HFF-Myc (cell line): ENCODE results near the gene DIDO1.

Experiments used
- DNase-seq: peaks from one replicate; pipeline ENCODE4 v3.0.0-alpha.2; 2011; ENCODE audit warnings: low read depth; ENCODE audit errors: extremely low read depth
- H3K4me3 ChIP-seq: replicated peaks from 2 replicates; pipeline ENCODE4 v1.5.1; 2011; ENCODE audit warnings: low read depth, mild to moderate bottlenecking, control low read depth, low read length
- TF ChIP-seq, protein P1 (sequence below): IDR thresholded peaks from 2 replicates; pipeline ENCODE4 v1.5.1; 2012; ENCODE audit warnings: mild to moderate bottlenecking, low read depth, low read length, control low read depth; ENCODE audit errors: missing control alignments

DIDO1 gene

DNA sequence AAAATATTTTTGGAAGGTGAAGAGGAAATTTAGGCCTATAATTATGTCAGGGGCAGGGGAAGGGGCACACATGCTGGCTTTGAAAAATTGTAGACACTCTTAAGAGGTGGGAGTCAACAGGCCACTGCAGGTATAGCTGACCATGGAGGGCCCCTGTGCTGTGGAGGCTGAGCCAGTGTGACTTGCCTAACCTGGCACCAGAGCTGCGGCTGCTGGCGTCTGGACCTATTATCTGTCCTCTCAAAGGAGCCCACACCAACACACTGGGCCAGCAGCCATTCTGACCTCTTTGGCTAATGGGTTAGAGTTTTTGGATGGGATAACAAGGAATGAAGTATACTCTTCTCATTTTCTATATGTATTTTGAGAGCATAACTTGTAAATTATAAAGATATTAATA is 16.2 kb upstream of the DIDO1 start:
- no peak for DNase-seq
- TF ChIP-seq, protein P1, sequence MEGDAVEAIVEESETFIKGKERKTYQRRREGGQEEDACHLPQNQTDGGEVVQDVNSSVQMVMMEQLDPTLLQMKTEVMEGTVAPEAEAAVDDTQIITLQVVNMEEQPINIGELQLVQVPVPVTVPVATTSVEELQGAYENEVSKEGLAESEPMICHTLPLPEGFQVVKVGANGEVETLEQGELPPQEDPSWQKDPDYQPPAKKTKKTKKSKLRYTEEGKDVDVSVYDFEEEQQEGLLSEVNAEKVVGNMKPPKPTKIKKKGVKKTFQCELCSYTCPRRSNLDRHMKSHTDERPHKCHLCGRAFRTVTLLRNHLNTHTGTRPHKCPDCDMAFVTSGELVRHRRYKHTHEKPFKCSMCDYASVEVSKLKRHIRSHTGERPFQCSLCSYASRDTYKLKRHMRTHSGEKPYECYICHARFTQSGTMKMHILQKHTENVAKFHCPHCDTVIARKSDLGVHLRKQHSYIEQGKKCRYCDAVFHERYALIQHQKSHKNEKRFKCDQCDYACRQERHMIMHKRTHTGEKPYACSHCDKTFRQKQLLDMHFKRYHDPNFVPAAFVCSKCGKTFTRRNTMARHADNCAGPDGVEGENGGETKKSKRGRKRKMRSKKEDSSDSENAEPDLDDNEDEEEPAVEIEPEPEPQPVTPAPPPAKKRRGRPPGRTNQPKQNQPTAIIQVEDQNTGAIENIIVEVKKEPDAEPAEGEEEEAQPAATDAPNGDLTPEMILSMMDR = no peak
- H3K4me3 ChIP-seq = no peak overlapping the region

DNA sequence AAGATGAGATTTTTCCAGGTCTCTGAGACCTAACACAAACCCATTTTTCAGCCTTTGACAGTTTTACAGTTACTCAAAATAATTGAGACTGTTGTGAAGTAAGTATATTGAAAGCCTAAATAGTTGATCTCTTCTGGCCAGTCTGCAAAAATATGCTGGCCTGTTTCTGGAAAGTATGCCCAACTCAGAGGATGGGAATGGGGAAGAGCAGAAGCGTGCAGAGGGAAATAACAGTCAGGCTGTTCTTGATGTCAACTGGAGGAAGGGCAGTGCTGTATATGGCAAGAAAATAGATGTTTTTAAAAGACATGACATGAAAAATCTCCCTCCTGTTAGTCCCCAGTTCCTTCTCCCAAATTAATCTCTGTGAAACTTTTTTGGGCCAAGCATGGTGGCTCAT is 15.5 kb upstream of the DIDO1 start:
- TF ChIP-seq, protein P1 = no peak
- H3K4me3 ChIP-seq = no peak overlapping the region
- DNase-seq = no peak

DNA sequence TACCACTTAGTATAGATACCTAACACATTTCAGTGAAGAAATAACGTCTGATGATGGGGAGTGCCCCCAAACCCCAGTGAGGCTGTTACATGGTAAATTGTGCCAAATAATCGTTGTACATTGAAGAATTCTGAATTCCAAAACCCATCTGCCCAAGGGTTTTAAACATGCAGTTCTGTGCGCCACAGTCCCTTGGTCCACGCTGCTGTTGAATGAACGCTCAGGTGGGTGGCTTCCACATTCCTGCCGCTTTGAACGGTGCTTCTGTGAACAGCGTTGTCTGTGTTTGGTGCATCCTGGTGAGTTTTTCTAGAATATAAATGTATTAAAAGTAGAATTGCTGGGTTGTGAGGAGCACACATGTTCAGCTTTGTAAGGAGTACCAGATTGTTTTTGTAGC is 14.6 kb upstream of the DIDO1 start:
- no peak for DNase-seq
- no peak overlapping the region for H3K4me3 ChIP-seq

DNA sequence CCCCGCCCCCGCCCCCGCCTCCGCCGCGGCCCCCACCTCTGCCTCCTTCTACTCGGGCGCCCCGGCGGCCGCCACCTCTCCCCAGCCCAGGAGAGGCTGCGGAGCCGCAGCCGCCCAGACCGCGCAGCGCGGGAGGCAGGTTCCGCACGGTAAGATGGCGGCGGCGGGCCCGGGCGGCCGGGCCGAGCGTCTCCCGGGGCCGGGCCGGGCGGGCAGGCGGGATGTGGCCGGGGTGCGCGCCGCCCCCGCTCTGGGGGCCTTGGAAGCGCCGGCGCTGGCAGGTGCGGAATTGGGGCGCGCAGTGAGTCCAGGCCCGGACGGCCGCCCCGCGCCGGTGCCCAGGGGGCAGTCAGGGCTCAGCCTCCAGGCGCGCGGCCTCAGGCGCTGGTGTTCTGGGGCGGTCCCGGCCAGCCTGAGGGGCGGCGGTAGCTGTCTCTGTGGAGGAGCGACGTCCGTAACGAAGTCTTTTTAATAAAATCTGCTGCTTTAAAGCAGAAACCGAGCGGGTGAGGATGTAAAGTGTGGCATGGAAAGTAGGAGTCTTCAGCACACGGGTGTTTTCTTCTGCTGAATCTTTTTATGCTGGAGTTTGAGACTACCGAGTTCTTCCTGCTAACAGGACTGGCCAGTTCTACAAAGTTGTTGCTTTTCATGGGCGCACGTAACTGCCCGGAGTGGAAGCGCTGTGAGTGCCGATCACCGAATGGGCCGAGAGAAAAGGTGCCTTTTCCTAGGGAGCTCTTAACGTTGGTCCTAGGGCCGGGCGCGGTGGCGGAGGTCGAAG is 12.0 kb upstream of the DIDO1 start, which contains the start of gene GID8:
Gene GID8 (plus strand): TSS at position 43 of the 784 bp plus-strand sequence. CDS start 3,356 bp downstream, outside the sequence.
- TF ChIP-seq, protein P1 = no peak
- H3K4me3 ChIP-seq = peak within 1 kb of the TSS; percentile 78
- no peak for DNase-seq

More for the DNA sequence above, 14.6 kb upstream of the DIDO1 start:
- TF ChIP-seq, protein P1 = no peak

DNA sequence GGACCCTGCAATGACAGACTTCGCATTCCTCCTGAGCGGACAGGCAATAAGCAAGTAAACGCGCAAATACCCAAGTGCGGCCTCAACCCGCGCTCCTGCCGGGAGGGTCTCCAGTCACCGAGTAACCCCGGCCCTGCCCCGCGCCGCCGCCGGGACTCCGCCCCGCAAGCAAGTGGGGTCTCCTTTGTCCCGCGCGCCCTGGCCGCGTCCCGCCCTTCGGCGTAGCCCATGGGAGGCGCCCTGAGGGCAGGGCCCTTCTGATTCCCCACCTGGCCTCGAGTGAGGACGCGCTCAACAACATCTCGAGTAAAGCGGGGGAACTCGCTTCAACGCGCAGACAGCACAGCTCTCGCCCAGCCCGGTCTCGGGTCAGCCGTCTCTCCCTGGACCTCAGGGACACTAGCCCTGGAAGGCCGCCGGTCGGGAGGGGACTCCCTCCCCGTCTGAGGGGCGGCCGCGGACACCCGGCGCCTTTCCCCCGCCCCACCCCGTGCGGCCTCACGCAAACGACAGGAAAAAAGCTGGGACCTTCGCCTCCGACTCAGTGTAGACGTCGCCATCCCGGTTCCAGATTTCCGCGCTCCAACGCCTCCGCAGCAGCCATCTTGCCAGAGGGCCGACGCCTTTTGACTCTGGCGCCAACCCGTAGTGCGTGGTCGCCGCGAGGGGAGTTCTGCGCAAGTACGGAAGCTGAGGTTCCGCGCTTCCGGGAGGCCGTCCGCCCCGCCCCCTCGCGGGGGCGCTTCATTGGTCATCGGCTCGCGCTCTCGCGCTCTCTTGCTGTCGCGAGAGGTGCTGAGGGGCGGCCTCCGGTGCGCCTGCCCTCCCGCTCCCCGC is 11.2 kb upstream of the DIDO1 start:
- DNase-seq = peak; percentile 86
- H3K4me3 ChIP-seq = peak overlapping the region; percentile 78
- TF ChIP-seq, protein P1 = no peak

DNA sequence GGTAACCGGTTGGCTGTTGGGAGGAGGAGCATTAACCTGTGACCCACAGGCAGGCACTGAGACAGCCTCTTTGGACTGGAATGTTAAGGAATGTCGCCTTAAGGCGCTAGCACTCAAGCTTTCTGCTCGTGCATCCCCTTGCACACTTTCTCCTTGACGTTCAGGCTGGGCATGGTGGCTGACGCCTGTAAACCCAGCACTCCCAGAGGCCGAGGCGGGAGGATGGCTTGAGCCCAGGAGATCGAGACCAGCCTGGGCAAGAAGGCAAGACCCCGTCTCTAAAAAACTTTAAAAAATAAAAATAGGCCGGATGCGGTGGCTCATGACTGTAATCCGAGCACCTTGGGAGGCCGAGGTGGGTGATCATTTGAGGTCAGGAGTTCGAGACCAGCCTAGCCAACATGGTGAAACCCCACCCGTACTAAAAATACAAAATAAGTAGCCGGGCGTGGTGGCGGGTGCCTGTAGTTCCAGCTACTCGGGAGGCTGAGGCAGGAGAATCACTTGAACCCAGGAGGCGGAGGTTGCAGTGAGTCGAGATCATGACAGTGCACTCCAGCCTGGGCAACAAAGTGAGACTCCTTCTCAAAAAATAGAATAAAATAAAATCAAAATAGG is 9.8 kb upstream of the DIDO1 start:
- TF ChIP-seq, protein P1 = no peak
- no peak for DNase-seq
- peak overlapping the region; percentile 78 for H3K4me3 ChIP-seq
